GM21367 (cell line): ENCODE results near the gene IRF3.
"Not testable (repeated sequence)": the region's sequence is repeated elsewhere in the genome, so short reads cannot be mapped to it uniquely, and the experiment has no call there.

Source experiments
- ATAC-seq: cut with Tn5 transposase; IDR thresholded peaks from one replicate; pipeline ENCODE4 v1.9.1; 2021; ENCODE audit not compliant: unreplicated experiment

Gene IRF3

DNA sequence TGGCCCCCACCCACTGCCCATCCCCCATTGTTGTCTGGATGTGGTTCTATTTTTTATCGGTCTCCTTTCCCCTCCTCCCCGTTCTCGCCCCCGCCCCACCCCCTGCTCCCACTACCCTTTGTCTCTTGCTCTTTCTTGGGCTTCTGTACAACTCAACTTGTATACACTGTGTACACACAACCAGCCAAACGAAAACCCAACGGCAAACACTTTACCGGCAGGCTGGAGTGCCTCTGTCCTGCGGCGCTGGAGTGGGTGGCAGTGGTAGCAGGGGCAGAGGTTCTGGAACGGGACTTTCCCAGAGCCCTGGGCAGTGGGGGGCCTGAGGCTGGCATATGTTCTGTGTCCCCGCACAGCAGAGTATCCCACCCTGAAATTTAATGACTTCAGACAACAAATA lies 39.4 kb downstream of the IRF3 start:
- ATAC-seq = no peak

DNA sequence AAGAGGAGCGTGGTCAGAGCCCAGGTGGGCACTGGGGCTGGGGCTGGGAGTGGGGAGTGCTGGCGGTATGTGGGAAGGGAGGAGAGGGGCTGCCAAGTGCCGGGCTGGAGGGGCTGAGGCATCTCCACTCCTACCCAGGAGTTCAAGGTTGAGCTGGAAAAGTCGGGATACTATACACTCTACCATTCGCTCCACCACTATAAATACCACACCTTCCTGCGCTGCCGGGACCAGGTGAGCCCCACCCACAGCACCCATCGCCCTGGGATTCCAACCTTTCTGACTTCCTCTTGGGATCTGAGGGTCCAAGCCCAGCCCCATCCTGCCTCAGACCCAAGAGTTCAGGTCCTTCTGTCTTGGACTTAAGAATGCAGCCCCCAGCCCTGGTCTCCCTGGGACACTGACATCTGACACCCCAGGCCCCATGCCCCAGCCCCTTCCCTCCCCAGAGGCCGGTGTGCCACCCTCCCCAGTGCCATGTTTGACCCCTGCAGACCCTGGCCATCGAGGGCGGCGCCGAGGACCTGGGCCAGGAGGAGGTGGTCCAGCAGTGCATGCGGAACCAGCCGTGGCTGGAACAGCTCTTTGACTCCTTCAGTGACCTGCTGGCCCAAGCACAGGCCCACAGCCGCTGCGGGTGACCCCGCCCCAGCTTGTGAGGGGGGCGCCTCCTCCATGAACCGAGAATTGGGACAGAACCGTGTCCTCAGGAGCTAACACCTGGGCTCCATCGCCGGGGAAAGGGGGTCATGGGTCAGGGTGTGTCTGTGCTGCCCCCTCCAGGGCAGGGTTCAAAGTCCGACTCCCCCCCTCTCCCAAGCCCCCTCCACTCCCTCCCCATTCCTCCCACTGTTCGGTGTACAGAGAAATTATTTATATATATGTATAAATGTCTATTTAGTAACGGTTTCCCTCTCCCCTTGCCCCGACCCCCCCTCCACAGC lies 40.4 kb downstream of the IRF3 start:
- ATAC-seq = no peak

GRCh38 chr19:49617860-49618259 lies 47.8 kb downstream of the IRF3 start:
- ATAC-seq = not testable (repeated sequence)

DNA sequence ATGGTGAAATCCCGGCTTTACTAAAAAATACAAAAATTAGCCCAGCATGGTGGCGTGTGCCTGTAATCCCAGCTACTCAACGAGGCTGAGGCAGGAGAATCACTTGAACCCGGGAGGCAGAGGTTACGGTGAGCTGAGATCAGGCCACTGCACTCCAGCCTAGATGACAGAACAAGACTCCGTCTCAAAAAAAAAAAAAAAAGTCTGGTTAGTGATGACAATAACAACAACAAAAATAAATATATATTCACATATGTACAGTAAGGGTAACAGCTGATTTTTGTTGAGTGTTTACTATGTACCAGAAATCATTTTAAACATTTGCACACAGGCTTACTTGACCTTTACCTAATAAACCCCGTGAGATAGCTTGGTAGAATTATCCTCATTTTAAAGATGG lies 48.7 kb downstream of the IRF3 start:
- ATAC-seq = no peak

GRCh38 chr19:49616532-49616931 lies 49.1 kb downstream of the IRF3 start:
- no peak for ATAC-seq

DNA sequence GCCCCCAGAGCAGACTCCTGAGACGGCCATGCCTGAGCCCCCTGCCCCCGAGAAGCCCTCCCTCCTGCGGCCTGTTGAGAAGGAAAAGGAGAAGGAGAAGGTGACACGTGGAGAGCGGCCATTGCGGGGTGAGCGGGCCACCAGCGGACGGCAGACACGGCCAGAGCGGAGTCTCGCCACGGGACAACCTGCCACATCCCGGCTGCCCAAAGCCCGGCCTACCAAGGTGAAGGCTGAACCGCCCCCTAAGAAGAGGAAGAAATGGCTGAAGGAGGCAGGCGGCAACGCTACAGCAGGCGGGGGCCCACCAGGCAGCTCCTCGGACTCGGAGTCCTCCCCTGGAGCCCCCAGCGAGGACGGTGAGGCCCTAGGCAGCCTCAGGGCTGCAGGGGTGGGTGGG lies 49.8 kb downstream of the IRF3 start:
- ATAC-seq = no peak

GRCh38 chr19:49614096-49614833 lies 51.4 kb downstream of the IRF3 start:
- no peak for ATAC-seq

GRCh38 chr19:49613374-49613773 lies 52.3 kb downstream of the IRF3 start:
- ATAC-seq = no peak
